Measurements from ENCODE around the gene GPRC5B. TPM values are rescaled to one million over a fixed set of nuclear protein-coding genes. Genes with fewer than 3 reads are reported as not detected.

Gene GPRC5B
- total and polyA plus RNA-seq, 2 of the 8 experiments (the other 6 are each of a cell fraction or from before 2014, with no cell fraction given), result 106 to 160 TPM

DNA sequence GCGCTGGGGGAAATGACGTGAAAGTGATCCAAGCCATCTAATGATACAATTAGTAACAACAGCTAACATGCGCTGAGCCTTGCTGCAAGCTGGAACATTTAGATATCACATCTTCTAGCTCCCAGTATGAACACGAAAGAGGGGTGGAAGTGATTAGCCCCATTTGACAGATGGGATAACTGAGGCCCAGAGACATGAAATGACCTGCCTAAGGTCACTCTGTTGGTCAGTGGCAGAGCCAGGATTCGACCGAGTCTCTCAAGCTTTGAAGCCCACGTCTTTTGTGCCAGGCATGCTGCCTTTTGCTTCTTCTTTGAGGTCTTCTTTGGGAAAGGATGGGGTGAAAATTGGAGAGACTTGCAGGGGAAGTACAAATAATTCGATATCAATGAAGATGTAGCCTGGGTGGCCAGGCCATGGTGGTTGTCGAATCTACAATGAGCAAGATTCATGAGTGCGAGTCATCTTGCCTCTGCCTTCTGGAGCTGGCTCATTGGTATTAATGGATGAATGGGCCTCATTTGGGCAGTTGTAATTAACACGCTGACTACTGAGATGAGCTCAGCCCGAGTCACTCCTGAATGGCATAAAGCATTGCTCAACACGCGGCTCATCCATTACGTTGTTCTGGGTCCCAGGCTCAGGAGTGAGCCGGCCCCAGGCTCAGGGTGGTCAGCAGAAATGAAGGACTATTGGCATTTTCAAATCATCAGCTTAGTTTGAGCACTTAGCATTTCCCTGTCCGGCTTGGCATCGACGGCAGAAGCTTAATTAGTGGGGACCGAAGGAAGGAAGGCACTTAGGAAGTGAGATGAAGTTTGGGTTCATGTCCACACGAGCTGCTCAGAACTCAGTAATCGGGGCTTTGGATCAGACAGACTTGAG is 28.0 kb upstream of the GPRC5B start:
- Histone ChIP-seq H3K9me3 (ENCODE audit: insufficient read depth in 2 of 2, low read depth in 1 of 2, low read length in 1 of 2) (no peaks in the 10 kb centered on the region; a peak in 1 of 4 replicates), H3K23ac (ENCODE audit: insufficient read length) (no peak overlapping the region), H2AK5ac (ENCODE audit: low read depth, low read length) (no peak overlapping the region), H3K4me2 (ENCODE audit: insufficient read depth in 1 of 2, low read depth in 2 of 2, low read length in 2 of 2) (no peak overlapping the region), H3K27me3 (replicated peaks in 1 of 4; ENCODE audit: control insufficient read depth in 3 of 4, extremely low read depth in 1 of 4, insufficient read depth in 3 of 4, low read length in 3 of 4) (no peaks in the 10 kb centered on the region), H2BK20ac (ENCODE audit: low read length) (no peak overlapping the region; the same call in 1 of the 2 replicates), H2AFZ (ENCODE audit: low read length) (peak overlapping the region; percentile 6; the same call in 1 of the 2 replicates), H3K36me3 (ENCODE audit: control insufficient read depth in 2 of 4, insufficient read depth in 4 of 4, low read length in 3 of 4) (no peaks in the 10 kb centered on the region), H3K4ac (replicated peaks; ENCODE audit: insufficient read length, low read depth, low read length) (no peak overlapping the region), H3K14ac (ENCODE audit: insufficient read length) (no peak overlapping the region), H3K4me1 (replicated peaks in 1 of 4; ENCODE audit: control insufficient read depth in 3 of 4, insufficient read depth in 4 of 4, low read length in 3 of 4) (peaks cover 0 to 3% (median 1%) of the 10 kb centered on the region in 4 experiments; a peak in 2 of 7 replicates), H3K9ac (replicated peaks in 1 of 4; ENCODE audit: extremely low read depth in 1 of 4, low read depth in 3 of 4, low read length in 3 of 4) (no peak overlapping the region), H4K8ac (ENCODE audit: extremely low read depth, insufficient read depth, low read length) (no peak overlapping the region), H3K56ac (replicated peaks; ENCODE audit: insufficient read length, low read depth, low read length) (no peak overlapping the region), H3K27ac (ENCODE audit: low read depth, low read length) (no peak overlapping the region), H2BK15ac (ENCODE audit: low read length) (no peak overlapping the region), H2BK5ac (ENCODE audit: low read depth, low read length) (0 out of 2 replicates have a peak overlapping the region, but pooled peaks have one; percentile 40), H4K91ac (replicated peaks; ENCODE audit: insufficient read length, low read length) (no peak overlapping the region), H2BK12ac (ENCODE audit: low read depth, low read length) (peak overlapping the region; percentile 68), H3K18ac (ENCODE audit: extremely low read depth, low read length) (peak overlapping the region; percentile 9; the same call in 1 of the 2 replicates), H4K5ac (ENCODE audit: insufficient read length, low read depth, low read length) (no peak overlapping the region), H3K79me2 (ENCODE audit: control insufficient read depth in 1 of 2, insufficient read depth in 2 of 2, low read length in 2 of 2) (no peaks in the 10 kb centered on the region), H3K23me2 (ENCODE audit: low read depth, low read length) (no peaks in the 10 kb centered on the region), H2BK120ac (replicated peaks; ENCODE audit: low read depth, low read length) (no peak overlapping the region), H4K20me1 (replicated peaks in 1 of 2; ENCODE audit: control insufficient read depth in 1 of 2, insufficient read depth in 2 of 2, low read length in 2 of 2) (no peaks in the 10 kb centered on the region), H3K4me3 (ENCODE audit: extremely low read depth in 1 of 4, insufficient read depth in 2 of 4, low read depth in 3 of 4, low read length in 4 of 4) (no peak overlapping the region), H3K79me1 (ENCODE audit: low read depth, low read length) (no peaks in the 10 kb centered on the region)
- ChIA-PET POLR2A (ENCODE audit: partially characterized antibody) (interaction anchor here (1.3 kb wide), 1 partner anchor 15 kb away, joined by 3 read pairs; no protein-coding TSS in a partner anchor), CTCF (ENCODE audit: partially characterized antibody) (interaction anchor here (0.6 to 7.5 kb wide), 14 partner anchors 10 to 472 kb away, joined by 3 to 139 read pairs (median 3); no protein-coding TSS in a partner anchor)
- no peak for DNase-seq (ENCODE audit: low read depth in 1 of 2, low spot score in 2 of 2)
- WGBS, 2 experiments (ENCODE audit: extremely low coverage in 1 of 2, insufficient coverage in 1 of 2, insufficient read length in 1 of 2, insufficient replicate concordance in 2 of 2, low coverage in 1 of 2, low lambda C conversion rate in 2 of 2, missing lambda C conversion rate in 1 of 2), result 90% methylated on average over 22 of the region's 22 CpGs; no CpG with 5 or more reads in 1 of the 2 experiments
- TF ChIP-seq KDM1A (IDR thresholded peaks at IDR 0.05; ENCODE audit: borderline replicate concordance, low read length) (peak; percentile 87), NRF1 (IDR thresholded peaks at IDR 0.05; ENCODE audit: low read depth, low read length) (no peak), SP4 (IDR thresholded peaks at IDR 0.05; ENCODE audit: low read length) (no peak), HDAC2 (IDR thresholded peaks at IDR 0.05; ENCODE audit: borderline replicate concordance in 1 of 2, low read depth in 2 of 2, low read length in 2 of 2) (peak in 1 of 2 experiments; percentile 61; a peak in 1 of 4 replicates)
- no peak for FAIRE-seq
